ENCODE data around the gene NKD1.
"Not testable (repeated sequence)": the region's sequence is repeated elsewhere in the genome, so short reads cannot be mapped to it uniquely, and the experiment has no call there.

NKD1 gene

GRCh38 chr16:50560903-50561863 is 13.0 kb downstream of the NKD1 start:
- no peak for DNase-seq

- no peak for DNase-seq
Measured at GRCh38 chr16:50562657-50563056, 14.5 kb downstream of the NKD1 start.

- no peak for DNase-seq
Measured at GRCh38 chr16:50563989-50564388, 15.8 kb downstream of the NKD1 start.

GRCh38 chr16:50565428-50565827 is 17.2 kb downstream of the NKD1 start:
- no peak for DNase-seq

- no peak for DNase-seq
Measured at GRCh38 chr16:50566014-50566962, 18.1 kb downstream of the NKD1 start.

- no peak for DNase-seq
Measured at GRCh38 chr16:50567651-50568050, 19.5 kb downstream of the NKD1 start.

GRCh38 chr16:50568187-50568815 is 20.1 kb downstream of the NKD1 start:
- no peak for DNase-seq

DNA sequence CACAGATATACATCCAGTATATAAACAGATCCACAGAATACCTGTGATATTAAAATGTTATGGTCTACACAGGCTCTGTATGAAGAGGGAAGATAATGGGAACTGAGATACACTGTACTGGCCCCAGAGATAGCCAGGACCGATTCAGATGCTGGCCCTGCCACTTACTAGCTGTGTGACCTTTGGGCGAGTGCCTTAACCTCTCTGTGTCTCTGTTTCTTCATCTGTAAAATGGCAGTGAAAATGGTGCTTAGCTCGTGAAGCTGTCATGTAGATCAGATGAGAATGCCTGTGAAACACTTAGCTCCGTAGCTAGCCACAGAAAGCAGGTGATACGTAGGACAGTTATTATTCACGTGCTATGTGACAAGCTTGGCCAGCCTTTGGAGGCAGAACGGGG is 22.2 kb downstream of the NKD1 start:
- no peak for DNase-seq

DNA sequence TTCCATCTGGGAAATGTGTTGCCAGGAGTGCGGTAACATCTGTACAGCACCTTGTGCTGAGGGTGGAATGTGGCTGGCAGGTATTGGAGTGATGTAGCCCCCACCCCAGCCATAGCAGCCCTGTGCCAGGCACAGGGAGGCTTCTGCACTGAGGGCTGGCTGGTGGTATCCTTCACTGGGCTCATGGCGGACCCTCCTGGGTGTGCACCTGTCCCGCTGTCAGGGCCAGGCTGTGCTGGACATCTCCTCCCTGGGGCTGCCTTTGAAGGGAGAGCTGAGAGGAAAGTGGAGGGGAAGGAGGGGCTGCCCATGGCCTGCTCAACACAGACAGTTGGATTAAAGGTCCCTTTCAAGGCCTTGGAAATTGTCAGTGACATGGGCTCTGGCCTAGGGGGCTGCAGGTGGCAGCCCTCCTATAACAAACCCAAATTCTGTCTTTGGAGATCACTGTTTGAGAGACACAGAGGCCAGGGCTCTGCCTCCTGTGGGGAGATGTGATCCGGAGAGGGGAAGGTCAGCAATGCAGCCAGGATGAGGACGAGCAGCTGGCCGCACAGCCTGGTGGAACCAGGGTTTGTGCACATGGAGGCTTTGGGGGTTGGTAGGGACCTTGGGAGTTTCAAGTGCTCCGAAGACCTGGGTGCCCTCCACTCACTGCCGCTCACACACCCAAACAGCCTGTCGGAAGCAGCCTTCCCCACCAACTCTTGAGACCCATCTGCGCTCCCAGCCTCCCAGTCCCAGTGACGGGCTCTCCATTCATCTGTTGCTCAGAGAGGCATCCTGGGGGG is 22.8 kb downstream of the NKD1 start:
- no peak for DNase-seq

- no peak for DNase-seq
Measured at GRCh38 chr16:50571786-50572185, 23.6 kb downstream of the NKD1 start.

- DNase-seq, result no peak
Measured at GRCh38 chr16:50572700-50573099, 24.5 kb downstream of the NKD1 start.

DNA sequence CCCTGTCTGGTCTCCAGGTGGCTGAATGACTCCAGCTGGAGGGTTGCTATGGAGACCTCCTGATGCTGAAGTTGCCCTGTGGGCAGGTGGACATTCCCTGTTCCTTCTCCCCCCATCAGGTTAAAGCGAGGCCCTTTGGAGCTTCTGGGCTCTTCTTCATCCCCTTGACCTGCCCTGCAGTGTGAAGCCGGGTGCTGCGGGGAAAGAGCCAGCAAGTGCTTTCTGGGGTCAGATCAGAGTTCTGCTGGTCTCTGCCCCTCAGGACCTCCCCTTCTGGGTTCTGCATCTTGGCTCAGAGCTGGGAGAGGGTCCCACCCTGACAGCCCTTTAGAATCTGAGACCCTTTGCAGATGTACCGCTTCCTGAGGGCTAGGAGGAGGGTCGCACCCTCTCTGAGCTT is 25.1 kb downstream of the NKD1 start:
- DNase-seq, result no peak

DNA sequence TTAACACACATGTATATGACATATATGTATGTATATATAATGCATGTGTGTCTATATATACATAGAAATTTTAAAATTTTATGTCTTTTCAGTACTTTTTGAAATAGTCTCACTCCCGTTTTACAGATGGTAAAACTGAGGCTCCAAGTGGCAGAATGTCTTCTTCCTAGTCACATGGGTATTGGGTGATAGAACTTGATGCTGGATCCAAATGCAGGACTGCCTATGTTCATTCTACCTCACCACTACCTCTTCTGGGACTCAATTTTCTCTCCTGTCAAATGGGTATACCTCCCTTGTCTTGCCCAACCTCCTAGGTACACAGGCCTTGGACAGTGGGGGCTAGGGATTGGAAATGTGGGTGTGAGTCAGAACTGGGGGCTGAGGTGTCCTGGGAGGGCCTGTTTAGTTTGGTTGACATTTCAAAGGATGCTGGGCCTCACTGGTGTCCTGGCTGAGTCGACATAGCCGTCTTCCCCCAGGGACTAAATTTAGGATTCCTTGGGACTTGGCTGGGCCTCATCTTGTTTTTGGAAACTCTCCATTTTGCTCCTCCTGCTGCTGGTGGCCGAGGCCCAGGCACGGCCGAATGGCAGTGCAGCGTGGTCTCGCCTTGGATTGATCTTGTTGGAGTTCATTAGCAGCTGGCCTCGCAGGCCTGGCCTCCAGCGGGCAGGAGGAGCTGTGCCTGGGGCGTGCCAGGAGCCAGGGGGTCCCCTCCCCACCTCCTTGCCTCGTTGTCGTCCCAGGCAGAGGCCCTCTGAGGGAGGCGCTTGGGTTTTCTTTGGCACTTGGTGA is 25.9 kb downstream of the NKD1 start:
- DNase-seq, result no peak

DNA sequence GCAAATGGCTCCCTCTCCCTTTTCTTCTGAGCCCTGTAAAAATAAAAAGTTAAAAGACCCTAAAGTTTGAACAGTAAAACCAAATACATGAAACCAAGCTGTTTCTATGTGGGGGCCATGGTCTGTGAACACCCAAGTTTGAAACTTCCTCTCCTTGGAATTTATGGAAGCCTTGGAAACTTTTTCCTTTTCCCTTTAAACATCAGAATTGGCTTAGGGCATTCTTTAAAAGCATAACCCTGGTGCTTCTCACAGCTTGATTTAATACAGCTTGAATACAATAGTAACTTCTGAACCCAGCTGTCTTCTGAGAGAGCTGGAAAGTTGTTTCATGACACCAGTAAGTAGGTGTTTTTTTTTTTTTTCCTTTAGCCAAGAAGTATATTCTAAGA is 26.5 kb downstream of the NKD1 start:
- DNase-seq, result no peak

DNA sequence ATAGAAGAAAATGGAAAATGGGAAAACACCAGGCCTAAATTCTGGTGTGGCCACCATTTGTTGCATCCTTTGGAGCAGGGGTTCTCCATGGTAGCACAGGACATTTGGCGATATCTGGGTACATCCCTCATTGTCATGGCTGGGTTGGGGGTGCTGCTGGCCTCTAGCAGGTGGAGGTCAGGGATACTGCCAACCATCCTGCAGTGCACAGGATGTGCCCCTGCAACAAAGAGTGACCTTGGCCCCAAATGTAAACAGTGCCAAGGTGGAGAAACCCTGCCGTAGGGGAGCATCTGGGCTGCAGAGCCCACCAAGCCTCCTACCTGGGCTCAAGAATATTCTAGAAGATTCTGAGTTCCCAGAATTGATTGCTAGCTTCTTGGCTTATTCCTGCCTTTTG is 27.5 kb downstream of the NKD1 start:
- no peak for DNase-seq

- DNase-seq, result no peak
Measured at GRCh38 chr16:50576403-50577113, 28.4 kb downstream of the NKD1 start.

DNA sequence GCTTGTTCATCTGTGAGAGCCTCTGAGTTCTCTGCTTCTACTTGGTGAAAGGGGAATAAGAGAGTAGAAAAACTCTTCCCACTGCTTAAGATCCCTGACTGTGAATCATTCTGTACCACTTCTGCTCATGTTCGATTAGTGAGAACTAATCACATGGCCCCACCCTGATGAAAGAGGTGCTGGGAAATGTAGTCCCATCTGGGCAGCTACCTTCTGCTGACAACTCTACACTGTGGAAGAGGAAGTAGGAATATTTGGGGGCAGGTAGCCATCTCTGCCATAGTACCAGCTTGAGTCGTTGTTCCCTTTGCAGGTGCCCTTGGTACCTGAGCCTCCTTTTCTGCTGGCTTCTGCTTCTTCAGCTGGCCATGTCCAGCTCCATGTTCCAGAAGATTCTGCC is 29.9 kb downstream of the NKD1 start:
- DNase-seq, result no peak

- not testable (repeated sequence) for DNase-seq
Measured at GRCh38 chr16:50579373-50579772, 31.2 kb downstream of the NKD1 start.

- DNase-seq, result no peak
Measured at GRCh38 chr16:50580180-50580798, 32.1 kb downstream of the NKD1 start.

- DNase-seq, result no peak
Measured at GRCh38 chr16:50581845-50582244, 33.6 kb downstream of the NKD1 start.

All from NCI-H510A treated with DMSO at 0.1 percent for 48 hours (cell line).